Measurements from ENCODE around the gene PRMT2. TPM values are rescaled to one million over a fixed set of nuclear protein-coding genes. Genes with fewer than 3 reads are reported as not detected.
A peak's percentile ranks its signal among the peaks of the same experiment; 100 is the strongest.

PRMT2 gene
- total RNA-seq, 1 donor from 2014 or later = 178 TPM

DNA sequence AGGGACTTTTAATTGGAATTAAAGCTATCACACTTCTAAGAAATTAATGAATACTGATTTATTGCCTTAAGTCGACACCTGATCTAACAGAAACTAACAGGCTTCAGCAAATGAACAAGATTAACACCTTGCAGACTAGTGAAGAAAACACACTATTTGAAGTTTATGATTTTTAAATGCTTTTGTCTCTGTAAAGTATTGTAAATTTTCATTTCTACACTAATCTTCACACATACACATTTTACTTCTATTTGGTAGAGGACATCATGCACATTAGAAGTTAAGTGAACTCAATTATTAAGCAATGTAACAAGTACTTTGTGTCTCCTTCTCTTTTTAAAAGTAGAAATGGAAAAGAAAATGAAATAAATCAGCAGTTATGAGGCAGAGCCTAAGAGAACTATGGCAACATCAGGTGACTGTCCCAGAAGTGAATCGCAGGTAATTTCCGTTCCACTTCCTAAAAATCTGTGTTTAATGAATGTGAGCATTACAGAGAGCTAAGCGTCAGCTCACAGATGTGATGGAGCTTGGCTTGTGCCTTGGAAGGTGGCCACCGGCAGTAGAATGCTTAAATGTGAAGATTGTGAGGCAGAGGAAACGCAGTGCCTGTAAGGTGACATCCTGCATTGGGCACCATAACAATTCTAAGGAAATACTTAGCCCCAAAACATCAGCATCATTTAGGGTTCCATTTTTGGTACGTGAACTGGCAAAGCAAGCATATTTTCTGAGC lies 1.2 kb downstream of the PRMT2 start:
- intact Hi-C loops (cut with DNase I) = loop anchor here (2.0 kb wide), 1 partner anchor 36 kb away; no protein-coding TSS in a partner anchor
- ATAC-seq (no peak), DNase-seq (ENCODE audit: low spot score) (no peak)

DNA sequence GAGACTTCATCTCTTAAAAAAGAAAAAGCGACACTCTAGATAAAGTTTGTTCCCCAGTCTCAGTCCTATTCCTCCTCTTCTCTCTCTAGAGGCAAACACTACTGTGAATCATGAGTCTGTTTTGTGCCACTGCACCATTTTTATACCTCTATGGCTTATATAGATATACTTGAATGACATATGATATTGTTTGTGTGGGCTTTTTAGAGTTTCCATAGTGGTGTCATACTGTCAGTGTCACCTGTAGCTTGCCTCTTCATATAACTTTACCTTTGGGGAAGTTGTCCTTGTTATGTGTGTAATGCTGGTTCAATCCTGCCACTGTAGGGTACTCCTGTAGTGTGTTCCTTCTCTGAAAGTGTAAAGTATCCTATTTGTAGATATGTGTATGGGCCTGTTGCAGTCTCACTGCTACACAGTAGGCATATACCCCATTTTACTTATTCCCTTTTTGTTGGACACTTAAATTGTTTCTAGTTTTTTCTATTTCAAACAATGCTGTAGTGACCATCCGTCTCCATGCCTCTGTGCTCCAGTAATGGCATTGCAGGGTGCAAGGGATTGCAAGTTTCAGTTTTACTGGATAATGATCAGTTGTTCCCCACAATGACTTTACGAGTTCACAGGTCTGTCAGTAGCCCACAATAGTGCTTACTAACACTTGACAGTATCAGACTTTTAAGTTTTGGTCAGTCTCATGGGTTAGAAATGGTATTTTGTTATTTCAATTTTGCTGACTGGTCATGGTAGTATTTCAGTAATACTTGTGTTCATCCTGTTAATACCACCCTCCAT lies 2.7 kb downstream of the PRMT2 start:
- ATAC-seq = no peak
- intact Hi-C loops (cut with DNase I) = loop anchor here (2.0 kb wide), 1 partner anchor 37 kb away; no protein-coding TSS in a partner anchor

DNA sequence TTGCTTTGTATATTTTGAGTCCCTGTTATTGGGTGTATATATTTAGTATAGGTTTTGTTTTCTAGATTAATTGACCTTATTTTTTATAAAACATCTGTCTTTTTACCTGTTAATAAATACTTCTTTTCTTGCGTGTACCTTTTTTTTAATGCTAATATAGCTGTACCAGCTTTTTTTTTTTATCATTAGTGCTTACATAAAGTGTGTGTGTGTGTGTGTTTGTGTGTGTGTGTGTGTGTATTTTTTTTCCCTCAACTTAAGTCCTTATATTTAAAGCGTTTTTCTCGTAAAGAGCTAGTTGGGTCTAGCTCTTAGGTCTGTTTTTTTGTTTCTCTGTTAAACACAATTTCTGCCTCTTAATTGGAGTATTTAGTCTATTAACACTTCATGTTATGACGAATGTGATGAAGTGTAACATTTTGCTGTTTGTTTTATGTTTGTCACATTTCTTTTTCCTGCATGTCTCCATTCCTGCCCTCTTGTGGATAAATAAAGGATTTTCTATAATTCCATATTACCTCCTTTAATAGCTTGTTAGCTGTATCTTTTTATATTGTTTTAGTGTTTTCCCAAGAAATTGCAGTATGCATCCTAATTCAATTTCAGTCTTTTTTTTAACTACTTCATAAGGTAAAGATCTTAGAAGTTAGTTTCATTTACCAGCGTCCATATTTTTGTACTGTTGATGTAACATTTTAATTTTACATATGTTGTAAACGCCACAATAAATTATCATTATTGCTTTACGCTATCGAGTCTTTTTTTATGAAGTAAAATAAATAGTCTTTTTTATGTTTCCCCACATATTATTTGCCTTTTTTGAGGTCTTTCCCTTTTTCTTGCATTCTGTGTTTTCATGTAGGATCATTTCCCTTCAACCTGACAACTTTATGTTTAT lies 4.3 kb downstream of the PRMT2 start:
- intact Hi-C loops (cut with DNase I) = no loop called here
- no peak for ATAC-seq
- no peak for DNase-seq (ENCODE audit: low spot score)

More for the DNA sequence above, 2.7 kb downstream of the PRMT2 start:
- DNase-seq (ENCODE audit: low spot score) = no peak

DNA sequence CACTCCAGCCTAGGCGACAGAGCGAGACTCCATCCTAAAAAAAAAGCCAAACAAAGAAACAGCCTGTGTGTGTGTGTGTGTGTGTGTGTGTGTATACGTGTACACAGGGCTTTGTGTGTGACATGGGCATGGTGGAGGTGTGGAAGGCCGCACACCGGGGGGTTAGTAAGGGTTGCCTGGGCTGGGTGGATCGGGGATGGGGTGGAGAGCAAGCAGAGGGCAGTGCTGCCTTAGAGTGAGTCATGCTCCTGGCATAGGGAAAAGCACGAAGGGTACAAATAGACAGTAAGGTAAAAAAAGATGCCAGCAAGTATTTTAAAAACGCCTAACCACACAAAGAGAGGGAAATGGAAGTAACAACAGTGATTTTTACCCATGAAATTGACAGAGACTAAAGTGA lies 6.2 kb downstream of the PRMT2 start:
- peak; percentile 47 for ATAC-seq
- intact Hi-C loops (cut with DNase I) = no loop called here
- no peak for DNase-seq (ENCODE audit: low spot score)

DNA sequence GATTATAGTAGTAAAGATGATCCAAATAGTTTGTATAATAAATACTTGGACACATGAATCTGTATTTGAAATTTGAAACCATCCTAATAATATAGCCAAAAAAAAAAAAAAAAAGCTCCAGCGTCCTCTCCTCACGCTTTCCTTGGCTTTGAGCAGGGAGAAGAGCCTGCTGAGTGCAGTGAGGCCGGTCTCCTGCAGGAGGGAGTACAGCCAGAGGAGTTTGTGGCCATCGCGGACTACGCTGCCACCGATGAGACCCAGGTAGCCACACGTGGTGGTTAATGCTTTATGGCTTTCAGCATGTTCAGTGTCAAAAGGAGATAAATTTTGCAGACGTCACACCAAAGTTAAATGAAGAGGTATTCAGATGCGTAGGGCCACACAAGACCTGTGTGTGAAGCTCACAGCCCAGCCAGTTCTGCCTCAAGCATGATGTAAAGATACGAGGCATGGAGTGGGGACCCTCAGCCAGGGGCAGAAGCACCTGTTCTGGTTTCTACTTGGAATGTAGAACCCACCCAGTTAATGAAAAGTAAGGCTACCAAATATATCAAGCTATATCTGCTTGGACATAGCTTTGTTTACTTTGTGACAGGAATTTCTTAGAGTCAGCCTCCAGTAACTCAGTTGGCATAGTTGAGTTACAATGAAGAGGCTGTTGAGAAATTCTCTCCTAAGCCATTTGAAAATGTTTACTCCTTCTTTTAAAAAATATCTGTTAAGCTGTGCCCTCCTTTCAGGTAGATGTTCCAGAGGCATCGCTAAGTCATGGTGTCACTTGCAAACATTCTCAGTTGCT lies 8.1 kb downstream of the PRMT2 start:
- intact Hi-C loops (cut with DNase I) = no loop called here
- DNase-seq (ENCODE audit: low spot score) (no peak), ATAC-seq (no peak)

DNA sequence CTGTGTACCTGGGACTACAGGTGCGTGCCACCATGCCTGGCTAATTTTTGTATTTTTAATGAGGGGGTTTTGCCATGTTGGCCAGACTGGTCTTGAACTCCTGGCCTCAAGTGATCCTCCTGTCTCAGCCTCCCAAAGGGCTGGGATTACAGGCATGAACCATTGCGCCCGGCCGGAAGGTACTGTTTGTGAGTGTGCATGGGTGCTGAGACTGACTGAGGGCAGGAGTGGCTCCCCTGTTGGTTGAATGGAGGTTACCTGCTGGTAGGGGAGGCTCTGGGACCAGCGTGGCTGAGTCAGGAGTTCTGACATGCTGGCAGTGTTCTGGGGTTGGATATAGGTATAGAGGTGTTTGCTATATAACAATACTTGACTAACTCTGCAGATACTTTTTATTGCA lies 10.4 kb downstream of the PRMT2 start:
- no peak for DNase-seq (ENCODE audit: low spot score)
- no peak for ATAC-seq
- intact Hi-C loops (cut with DNase I) = no loop called here

DNA sequence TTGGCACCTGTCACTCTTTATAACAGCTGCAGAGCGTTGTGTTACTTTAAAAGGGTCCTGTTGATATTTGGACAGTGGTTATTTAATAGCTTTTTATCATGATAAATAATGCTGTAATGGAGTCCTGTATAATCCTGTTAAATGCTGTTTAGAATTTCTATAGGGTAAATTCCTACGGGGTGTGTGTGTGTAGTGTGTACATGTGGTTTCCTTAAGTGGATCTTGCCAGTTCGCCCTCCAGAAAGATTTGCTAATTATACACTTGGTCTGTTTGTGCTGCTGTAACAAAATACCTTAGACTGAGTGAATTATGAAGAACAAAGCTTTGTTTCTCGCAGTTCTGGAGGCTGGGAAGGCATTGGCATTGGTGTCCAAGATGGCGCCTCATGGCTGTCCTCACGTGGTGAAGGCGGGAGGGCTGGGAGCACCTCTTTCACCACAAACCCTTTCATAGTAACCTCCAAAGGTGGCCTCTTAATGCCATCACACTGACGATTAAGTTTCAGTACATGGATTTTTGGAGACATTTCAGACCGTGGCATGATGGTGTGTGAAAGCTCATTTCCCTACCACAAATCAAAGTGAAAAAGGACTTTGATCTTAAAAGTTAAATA lies 11.2 kb downstream of the PRMT2 start:
- intact Hi-C loops (cut with DNase I) = no loop called here
- no peak for ATAC-seq
- DNase-seq (ENCODE audit: low spot score) = no peak

DNA sequence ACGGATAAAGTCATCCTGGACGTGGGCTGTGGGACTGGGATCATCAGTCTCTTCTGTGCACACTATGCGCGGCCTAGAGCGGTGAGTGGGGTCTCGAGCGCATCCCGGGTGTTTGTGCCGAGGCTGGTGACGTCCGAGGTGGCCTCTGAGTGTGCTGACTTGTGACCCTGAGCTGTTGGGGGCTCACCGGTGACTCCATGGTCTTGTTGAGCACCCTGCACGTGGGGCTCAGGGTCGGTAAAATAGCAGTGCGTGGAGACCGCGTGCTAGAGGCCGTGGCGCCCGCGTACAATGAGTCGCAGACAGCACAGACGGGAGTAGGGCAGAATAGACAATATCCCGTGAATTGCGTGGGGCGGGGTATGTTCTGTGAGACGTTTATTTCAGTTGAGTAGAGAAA lies 13.1 kb downstream of the PRMT2 start:
- no peak for DNase-seq (ENCODE audit: low spot score)
- intact Hi-C loops (cut with DNase I) = no loop called here
- ATAC-seq = no peak

DNA sequence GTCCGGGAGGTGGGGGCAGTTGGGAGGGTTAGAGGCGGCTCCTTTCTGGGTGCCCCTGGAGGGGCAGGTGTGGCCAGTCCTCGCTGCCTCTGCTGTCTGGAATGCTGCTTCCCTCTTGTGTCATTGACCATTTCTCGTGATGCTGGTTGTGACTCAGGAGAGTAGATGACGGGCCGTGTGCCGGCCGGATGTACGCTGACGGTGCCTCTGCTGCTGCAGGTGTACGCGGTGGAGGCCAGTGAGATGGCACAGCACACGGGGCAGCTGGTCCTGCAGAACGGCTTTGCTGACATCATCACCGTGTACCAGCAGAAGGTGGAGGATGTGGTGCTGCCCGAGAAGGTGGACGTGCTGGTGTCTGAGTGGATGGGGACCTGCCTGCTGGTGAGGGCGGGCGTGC lies 13.9 kb downstream of the PRMT2 start:
- no peak for ATAC-seq
- DNase-seq (ENCODE audit: low spot score) = no peak
- intact Hi-C loops (cut with DNase I) = no loop called here

DNA sequence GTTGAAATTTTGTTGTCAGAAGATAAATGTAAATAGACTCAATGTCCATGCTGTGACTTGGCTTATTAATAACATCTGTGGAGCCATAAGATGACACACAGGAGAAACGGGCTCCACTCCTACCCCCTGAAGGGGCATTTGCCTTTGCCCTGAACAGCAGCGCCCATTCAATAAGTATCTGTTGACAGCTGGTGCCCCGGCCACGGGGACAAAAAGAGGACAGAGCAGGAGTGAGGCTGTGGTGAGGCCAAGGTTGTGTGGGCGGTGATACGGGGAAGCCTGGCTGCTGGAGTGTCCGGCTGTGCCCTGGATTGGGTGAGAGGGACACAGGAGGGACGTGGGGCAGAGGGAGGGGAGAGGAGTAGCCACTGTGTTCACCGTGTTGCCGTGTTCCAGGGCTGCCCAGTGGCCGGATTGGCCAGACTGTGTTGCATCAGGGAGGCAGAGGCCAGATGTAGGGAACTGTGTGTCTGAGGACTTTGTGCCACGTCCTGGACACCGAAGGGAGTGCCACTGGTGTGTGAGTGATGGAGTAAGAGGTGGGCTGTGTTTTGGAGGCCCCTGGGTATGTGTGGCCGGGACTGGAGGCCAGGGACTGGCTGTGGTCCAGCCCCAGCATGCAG lies 15.1 kb downstream of the PRMT2 start:
- intact Hi-C loops (cut with DNase I) = no loop called here
- DNase-seq (ENCODE audit: low spot score) = no peak
- ATAC-seq = peak; percentile 51

DNA sequence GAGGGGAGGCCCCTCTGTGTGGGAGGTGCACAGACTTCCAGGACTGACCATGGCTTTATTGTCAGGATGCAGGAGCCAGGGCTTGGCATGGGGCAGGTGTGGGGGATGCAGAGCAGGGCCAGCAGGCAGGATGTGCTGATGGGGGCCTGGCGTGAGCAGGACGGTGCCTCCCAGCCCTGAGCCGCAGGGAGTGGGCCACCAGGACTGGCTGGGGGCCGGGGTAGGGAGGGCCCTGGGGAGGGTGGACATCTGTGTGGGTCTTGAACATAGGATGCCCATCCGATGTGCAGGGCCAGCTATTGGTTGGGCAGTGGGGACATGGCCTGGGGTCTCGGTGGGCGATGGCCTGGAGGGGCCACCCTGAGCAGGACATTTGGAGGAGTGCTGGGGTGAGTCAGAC lies 15.6 kb downstream of the PRMT2 start:
- intact Hi-C loops (cut with DNase I) = no loop called here
- DNase-seq (ENCODE audit: low spot score) (no peak), ATAC-seq (no peak)

DNA sequence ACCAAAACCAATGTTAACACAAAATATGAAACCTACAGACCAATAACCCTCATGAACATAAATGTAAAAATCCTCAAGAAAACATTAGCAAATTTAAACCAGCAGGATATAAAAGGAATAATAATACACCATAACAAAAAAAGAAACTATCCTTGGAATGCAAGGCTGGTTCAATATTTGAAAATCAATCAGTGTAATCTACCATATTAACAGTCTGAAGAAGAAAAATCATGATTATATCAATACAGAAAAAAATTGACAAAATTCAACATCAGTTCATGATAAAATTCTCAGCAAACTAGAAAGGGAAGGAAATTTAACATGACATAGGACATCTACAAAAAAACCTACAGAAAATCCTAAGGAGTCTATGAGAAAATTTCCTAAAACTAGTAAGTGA lies 19.8 kb downstream of the PRMT2 start:
- DNase-seq (ENCODE audit: low spot score) (no peak), ATAC-seq (no peak)
- intact Hi-C loops (cut with DNase I) = no loop called here

DNA sequence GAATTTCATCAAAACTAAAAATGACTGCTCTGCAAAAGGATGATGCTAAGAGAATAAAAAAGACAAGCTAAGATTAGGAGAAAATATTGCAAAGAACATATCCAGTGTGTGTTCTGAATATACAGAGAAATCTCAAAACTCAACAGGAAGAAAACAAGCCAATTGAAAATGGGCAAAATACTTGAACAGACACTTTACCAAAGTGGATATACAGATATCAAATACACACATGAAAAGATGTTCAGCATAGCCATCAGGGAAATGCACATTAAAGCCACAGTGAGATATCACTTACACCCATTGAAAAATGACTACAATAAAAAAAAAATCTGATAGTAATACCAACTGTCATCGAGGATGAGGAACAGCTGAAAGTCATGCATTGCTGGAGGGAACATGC lies 21.3 kb downstream of the PRMT2 start:
- ATAC-seq = no peak

DNA sequence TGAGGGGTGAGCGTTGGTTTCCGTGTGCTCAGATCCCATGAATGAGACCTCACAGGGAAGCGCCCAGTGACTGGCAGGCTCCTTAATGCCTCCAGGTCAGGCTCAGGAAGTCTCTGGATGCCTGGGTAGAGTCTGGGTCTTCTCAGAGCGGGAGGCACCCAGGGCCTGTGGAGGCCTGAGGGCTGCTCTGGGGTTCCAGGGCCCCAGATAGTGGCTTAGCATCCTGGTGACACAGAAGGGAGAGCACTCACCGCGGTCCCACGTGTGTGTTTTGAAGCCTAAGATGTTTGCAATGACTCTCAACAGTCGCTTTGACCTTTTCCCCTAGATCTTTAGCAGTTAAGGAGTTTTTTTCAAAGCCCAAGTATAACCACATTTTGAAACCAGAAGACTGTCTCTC lies 25.0 kb downstream of the PRMT2 start:
- intact Hi-C loops (cut with DNase I) = no loop called here
- ATAC-seq = no peak
- no peak for DNase-seq (ENCODE audit: low spot score)

More for the DNA sequence above, 21.3 kb downstream of the PRMT2 start:
- intact Hi-C loops (cut with DNase I) = no loop called here
- no peak for DNase-seq (ENCODE audit: low spot score)

DNA sequence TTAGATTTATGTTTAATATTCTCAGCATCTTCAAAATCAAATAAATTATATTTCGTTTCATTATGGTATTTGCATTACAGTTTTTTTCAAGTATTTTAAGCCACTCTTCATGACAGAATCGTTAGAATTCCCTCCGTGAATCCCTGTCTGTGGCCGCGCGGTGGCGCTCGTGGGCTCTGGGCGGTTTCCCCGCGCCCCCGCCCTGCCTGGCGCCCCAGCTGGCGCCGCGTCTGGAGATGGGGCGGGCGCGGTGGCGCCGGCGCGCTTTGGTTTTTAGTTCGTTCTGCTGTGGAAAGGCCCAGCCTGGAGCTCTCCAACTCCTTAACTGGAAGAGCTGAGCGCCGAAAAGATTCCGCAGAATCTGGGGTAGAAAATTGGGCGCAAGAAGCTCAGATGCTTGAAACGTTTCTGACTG lies 25.7 kb downstream of the PRMT2 start:
- peak; percentile 84 for DNase-seq (ENCODE audit: low spot score)
- ATAC-seq = peak; percentile 95
- intact Hi-C loops (cut with DNase I) = no loop called here

DNA sequence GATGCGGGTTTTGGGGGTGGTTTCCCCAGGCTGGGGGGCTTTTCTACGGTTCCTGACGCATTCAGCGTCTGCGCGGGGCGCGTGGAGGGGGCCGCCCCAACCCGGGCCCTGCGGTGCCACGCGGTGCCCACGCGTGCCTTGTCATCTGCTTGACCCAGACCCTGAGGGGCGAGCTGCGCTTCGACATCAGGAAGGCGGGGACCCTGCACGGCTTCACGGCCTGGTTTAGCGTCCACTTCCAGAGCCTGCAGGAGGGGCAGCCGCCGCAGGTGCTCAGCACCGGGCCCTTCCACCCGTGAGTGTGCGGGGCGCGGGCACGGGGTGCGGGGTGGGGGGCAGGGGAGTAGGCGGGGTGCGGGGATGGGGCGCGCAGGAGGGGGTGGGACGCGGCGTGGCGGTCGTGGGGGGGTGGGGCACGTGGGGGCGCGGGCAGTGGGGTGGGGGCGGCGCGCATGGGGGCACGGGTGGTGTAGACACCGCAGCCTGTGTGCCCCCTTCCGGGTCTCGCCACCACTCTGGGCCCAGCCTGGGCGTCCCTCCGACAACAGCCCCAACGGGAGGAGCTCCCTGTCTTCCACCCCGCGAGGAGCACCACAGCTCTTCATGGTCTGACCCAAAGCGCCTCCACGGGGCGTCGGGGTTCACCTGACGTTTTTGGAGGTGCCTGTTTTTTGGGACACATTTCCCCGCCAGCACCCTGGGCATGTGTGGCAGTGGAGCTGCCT lies 26.3 kb downstream of the PRMT2 start:
- DNase-seq (ENCODE audit: low spot score) = no peak
- ATAC-seq = peak; percentile 11
- intact Hi-C loops (cut with DNase I) = no loop called here

DNA sequence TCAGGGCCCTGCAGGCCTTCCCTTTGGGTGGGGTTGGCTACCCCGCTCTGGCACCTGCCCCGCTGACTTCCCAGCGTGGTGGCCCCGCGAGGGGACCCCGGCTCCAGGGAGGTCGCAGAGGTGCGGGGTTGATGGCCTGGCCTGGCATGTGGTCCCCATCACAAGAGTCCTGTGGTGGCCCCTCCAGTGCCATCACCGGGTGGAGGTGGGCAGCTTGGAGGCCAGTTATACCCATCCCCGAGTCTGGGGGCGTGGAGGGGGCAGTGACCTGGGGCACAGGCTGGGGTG lies 26.8 kb downstream of the PRMT2 start:
- intact Hi-C loops (cut with DNase I) = no loop called here
- ATAC-seq (peak; percentile 23), DNase-seq (ENCODE audit: low spot score) (no peak)

Measured in sciatic nerve (tissue), 2 donors.